Stomach smooth muscle (tissue), 2 donors: Measurements from ENCODE around the gene ARMC2.
"Not testable (repeated sequence)": the region's sequence is repeated elsewhere in the genome, so short reads cannot be mapped to it uniquely, and the experiment has no call there.

Experiments used
- H3K27ac ChIP-seq: one replicate; pipeline ENCODE4 v1.7.0; 2013; ENCODE audit warnings: mild to moderate bottlenecking, low read length, inconsistent platforms
- H3K27me3 ChIP-seq, 2 donors: one replicate each; pipeline ENCODE4 v1.7.0; 2013; ENCODE audit warnings: low read length in 2 of 2; ENCODE audit not compliant: insufficient read depth in 2 of 2, control insufficient read depth in 1 of 2
- H3K36me3 ChIP-seq, 2 donors: one replicate each; pipeline ENCODE4 v1.7.0; 2013; ENCODE audit warnings: low read length in 2 of 2; ENCODE audit not compliant: control insufficient read depth in 2 of 2, insufficient read depth in 2 of 2
- H3K4me1 ChIP-seq: one replicate; pipeline ENCODE4 v1.7.0; 2013; ENCODE audit warnings: low read length; ENCODE audit not compliant: control insufficient read depth, insufficient read depth
- H3K4me3 ChIP-seq, 2 donors: one replicate each; pipeline ENCODE4 v1.7.0; 2013; ENCODE audit warnings: low read length in 2 of 2
- H3K9ac ChIP-seq, 2 donors: one replicate each; pipeline ENCODE4 v1.7.0; 2013; ENCODE audit warnings: low read length in 2 of 2, mild to moderate bottlenecking in 1 of 2
- H3K9me3 ChIP-seq, 2 donors: one replicate each; pipeline ENCODE4 v1.7.0; 2013; ENCODE audit warnings: low read length in 2 of 2; ENCODE audit not compliant: control insufficient read depth in 2 of 2
- donor health status: healthy.
- donor health status: Pancreatic carcinoma.

ARMC2 gene

GRCh38 chr6:108966251-108966650 lies 118.0 kb downstream of the ARMC2 start:
- H3K9ac ChIP-seq: no peak overlapping the region
- H3K4me1 ChIP-seq: peaks cover 14% of the 10 kb centered on the region
- H3K27me3 ChIP-seq: no peaks in the 10 kb centered on the region
- no peak overlapping the region for H3K4me3 ChIP-seq
- H3K9me3 ChIP-seq: no peaks in the 10 kb centered on the region
- no peak overlapping the region for H3K27ac ChIP-seq
- H3K36me3 ChIP-seq: no peaks in the 10 kb centered on the region

GRCh38 chr6:108966855-108967755 lies 118.9 kb downstream of the ARMC2 start:
- H3K9me3 ChIP-seq: no peaks in the 10 kb centered on the region
- no peak overlapping the region for H3K4me3 ChIP-seq
- H3K27me3 ChIP-seq: no peaks in the 10 kb centered on the region
- peaks cover 7% of the 10 kb centered on the region for H3K4me1 ChIP-seq
- H3K27ac ChIP-seq: no peak overlapping the region
- H3K9ac ChIP-seq: no peak overlapping the region
- H3K36me3 ChIP-seq: no peaks in the 10 kb centered on the region

- peaks cover 3% of the 10 kb centered on the region for H3K4me1 ChIP-seq
These were observed 120.4 kb downstream of the ARMC2 start for GRCh38 chr6:108968325-108969316.

GRCh38 chr6:108969776-108970175 lies 121.6 kb downstream of the ARMC2 start:
- no peak overlapping the region for H3K9ac ChIP-seq
- H3K4me3 ChIP-seq: no peak overlapping the region
- H3K4me1 ChIP-seq: peaks cover 3% of the 10 kb centered on the region
- H3K27ac ChIP-seq: no peak overlapping the region
- no peaks in the 10 kb centered on the region for H3K9me3 ChIP-seq
- no peaks in the 10 kb centered on the region for H3K27me3 ChIP-seq
- no peaks in the 10 kb centered on the region for H3K36me3 ChIP-seq

More at GRCh38 chr6:108968325-108969316, 120.4 kb downstream of the ARMC2 start:
- Histone ChIP-seq H3K27ac (no peak overlapping the region), H3K4me3 (no peak overlapping the region), H3K9ac (no peak overlapping the region), H3K9me3 (no peaks in the 10 kb centered on the region), H3K27me3 (no peaks in the 10 kb centered on the region), H3K36me3 (no peaks in the 10 kb centered on the region)

- Histone ChIP-seq H3K36me3 (no peaks in the 10 kb centered on the region), H3K27me3 (no peaks in the 10 kb centered on the region), H3K4me3 (no peak overlapping the region), H3K27ac (no peak overlapping the region), H3K4me1 (no peaks in the 10 kb centered on the region), H3K9me3 (no peaks in the 10 kb centered on the region), H3K9ac (no peak overlapping the region)
These were observed 126.0 kb downstream of the ARMC2 start for GRCh38 chr6:108974201-108974600.

GRCh38 chr6:108978638-108979037 lies 130.4 kb downstream of the ARMC2 start:
- H3K9me3 ChIP-seq: not testable (repeated sequence)

GRCh38 chr6:108982154-108983113 lies 134.2 kb downstream of the ARMC2 start:
- no peak overlapping the region for H3K4me3 ChIP-seq
- no peak overlapping the region for H3K9ac ChIP-seq
- H3K27ac ChIP-seq: no peak overlapping the region
- peaks cover 8 to 16% of the 10 kb centered on the region in 2 donors for H3K36me3 ChIP-seq
- peaks cover 0 to 3% of the 10 kb centered on the region in 2 donors for H3K9me3 ChIP-seq
- no peaks in the 10 kb centered on the region for H3K27me3 ChIP-seq
- H3K4me1 ChIP-seq: no peaks in the 10 kb centered on the region

More at GRCh38 chr6:108978638-108979037, 130.4 kb downstream of the ARMC2 start:
- not testable (repeated sequence) for H3K27me3 ChIP-seq, H3K27ac ChIP-seq, H3K4me3 ChIP-seq, H3K9ac ChIP-seq, H3K36me3 ChIP-seq, H3K4me1 ChIP-seq

- Histone ChIP-seq H3K36me3 (peaks cover 13 to 21% of the 10 kb centered on the region in 2 donors), H3K9ac (no peak overlapping the region), H3K9me3 (peaks cover 0 to 3% of the 10 kb centered on the region in 2 donors), H3K4me3 (no peak overlapping the region), H3K27ac (no peak overlapping the region), H3K27me3 (no peaks in the 10 kb centered on the region), H3K4me1 (no peaks in the 10 kb centered on the region)
These were observed 134.9 kb downstream of the ARMC2 start for GRCh38 chr6:108983151-108983550.

- Histone ChIP-seq H3K27ac (no peak overlapping the region), H3K9me3 (peaks cover 0 to 3% of the 10 kb centered on the region in 2 donors), H3K36me3 (peaks cover 21 to 35% of the 10 kb centered on the region in 2 donors)
These were observed 137.1 kb downstream of the ARMC2 start for GRCh38 chr6:108985301-108985700.

GRCh38 chr6:108987156-108987555 lies 138.9 kb downstream of the ARMC2 start:
- Histone ChIP-seq H3K36me3 (peaks cover 30 to 51% of the 10 kb centered on the region in 2 donors), H3K27me3 (no peaks in the 10 kb centered on the region), H3K9ac (no peak overlapping the region), H3K4me3 (no peak overlapping the region), H3K27ac (no peak overlapping the region), H3K9me3 (peaks cover 0 to 3% of the 10 kb centered on the region in 2 donors), H3K4me1 (no peaks in the 10 kb centered on the region)

More at GRCh38 chr6:108985301-108985700, 137.1 kb downstream of the ARMC2 start:
- Histone ChIP-seq H3K4me3 (no peak overlapping the region), H3K9ac (no peak overlapping the region), H3K4me1 (no peaks in the 10 kb centered on the region), H3K27me3 (no peaks in the 10 kb centered on the region)
